Right atrium auricular region (tissue), 2 donors: ENCODE measurements around the gene DGKG. TPM values are rescaled to one million over a fixed set of nuclear protein-coding genes. Genes with fewer than 3 reads are reported as not detected.

Experiments
- DNase-seq: peaks from one replicate; pipeline ENCODE4 v3.0.0-alpha.2; 2019; ENCODE audit warnings: low spot score
- H3K27ac ChIP-seq, 2 donors: fragments of 200-600 bp; sonication (generic); 1 replicate in 1 of 2; 2 replicates in 1 of 2; pipeline ENCODE4 v1.5.1; 2016 to 2019
- H3K27me3 ChIP-seq, 2 donors: fragments of 200-600 bp; sonication (generic); one replicate each; pipeline versions ENCODE4 v1.5.1 to v1.6.0; 2017 to 2019
- H3K36me3 ChIP-seq: fragments of 200-600 bp; sonication (generic); one replicate; pipeline ENCODE4 v1.5.1; 2016
- H3K4me1 ChIP-seq, 2 donors: fragments of 200-600 bp; sonication (generic); one replicate each; pipeline versions ENCODE4 v1.5.1 to v1.6.0; 2017 to 2019
- H3K4me3 ChIP-seq, 2 donors: fragments of 200-600 bp; sonication (generic); 1 replicate in 1 of 2; 2 replicates in 1 of 2; pipeline ENCODE4 v1.5.1; 2017 to 2019; ENCODE audit warnings: mild to moderate bottlenecking in 1 of 2, moderate library complexity in 1 of 2
- H3K9me3 ChIP-seq, 2 donors: fragments of 200-600 bp; sonication (generic); one replicate each; pipeline ENCODE4 v1.5.1; 2019
- total RNA-seq, 2 donors: library from RNA; depleted of rRNA; stranded (reverse); fragments of >200 nt; gene quantifications; one replicate each; pipeline ENCODE4 v1.1.0, GENCODE V29; 2016
- TF ChIP-seq, protein P1 (sequence below), 2 donors: fragments of 200-600 bp; sonication (generic); IDR thresholded peaks; one replicate each; pipeline ENCODE4 v1.5.1; 2019; ENCODE audit warnings: antibody characterized with exemption in 2 of 2

Gene DGKG
- total RNA-seq, 2 donors from 2014 or later = 25.1 to 27.4 TPM

DNA sequence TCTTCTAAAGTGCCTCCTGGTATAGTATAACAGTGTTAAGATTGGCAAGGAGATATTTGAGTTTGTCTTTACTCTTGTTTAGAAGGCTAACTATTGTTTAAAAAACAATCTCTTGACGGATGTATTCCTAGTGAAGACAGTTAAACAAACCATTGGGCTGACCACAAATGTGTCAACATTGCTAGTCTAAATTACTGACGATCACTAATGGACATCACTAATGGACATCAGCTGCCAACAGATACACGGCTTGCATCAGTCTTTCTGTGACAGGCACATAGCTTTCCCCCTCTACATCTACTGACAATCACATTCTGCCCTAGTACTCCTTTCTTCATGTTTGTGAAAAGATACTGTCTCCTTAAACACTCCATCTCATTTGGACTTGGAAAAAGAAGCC, 196.0 kb downstream of the DGKG start:
- H3K4me1 ChIP-seq = no peaks in the 10 kb centered on the region
- TF ChIP-seq, protein P1, sequence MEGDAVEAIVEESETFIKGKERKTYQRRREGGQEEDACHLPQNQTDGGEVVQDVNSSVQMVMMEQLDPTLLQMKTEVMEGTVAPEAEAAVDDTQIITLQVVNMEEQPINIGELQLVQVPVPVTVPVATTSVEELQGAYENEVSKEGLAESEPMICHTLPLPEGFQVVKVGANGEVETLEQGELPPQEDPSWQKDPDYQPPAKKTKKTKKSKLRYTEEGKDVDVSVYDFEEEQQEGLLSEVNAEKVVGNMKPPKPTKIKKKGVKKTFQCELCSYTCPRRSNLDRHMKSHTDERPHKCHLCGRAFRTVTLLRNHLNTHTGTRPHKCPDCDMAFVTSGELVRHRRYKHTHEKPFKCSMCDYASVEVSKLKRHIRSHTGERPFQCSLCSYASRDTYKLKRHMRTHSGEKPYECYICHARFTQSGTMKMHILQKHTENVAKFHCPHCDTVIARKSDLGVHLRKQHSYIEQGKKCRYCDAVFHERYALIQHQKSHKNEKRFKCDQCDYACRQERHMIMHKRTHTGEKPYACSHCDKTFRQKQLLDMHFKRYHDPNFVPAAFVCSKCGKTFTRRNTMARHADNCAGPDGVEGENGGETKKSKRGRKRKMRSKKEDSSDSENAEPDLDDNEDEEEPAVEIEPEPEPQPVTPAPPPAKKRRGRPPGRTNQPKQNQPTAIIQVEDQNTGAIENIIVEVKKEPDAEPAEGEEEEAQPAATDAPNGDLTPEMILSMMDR (IDR thresholded peaks at IDR 0.05) = no peak
- H3K9me3 ChIP-seq = no peaks in the 10 kb centered on the region
- H3K36me3 ChIP-seq = no peaks in the 10 kb centered on the region
- no peak overlapping the region for H3K4me3 ChIP-seq
- no peak overlapping the region for H3K27ac ChIP-seq
- no peaks in the 10 kb centered on the region for H3K27me3 ChIP-seq
- DNase-seq = no peak

GRCh38 chr3:186165331-186165730, 196.7 kb downstream of the DGKG start:
- Histone ChIP-seq H3K36me3 (no peaks in the 10 kb centered on the region), H3K4me3 (no peak overlapping the region), H3K27me3 (no peaks in the 10 kb centered on the region), H3K9me3 (no peaks in the 10 kb centered on the region), H3K4me1 (no peaks in the 10 kb centered on the region), H3K27ac (no peak overlapping the region)
- TF ChIP-seq, protein P1 (IDR thresholded peaks at IDR 0.05) = no peak
- DNase-seq = no peak

DNA sequence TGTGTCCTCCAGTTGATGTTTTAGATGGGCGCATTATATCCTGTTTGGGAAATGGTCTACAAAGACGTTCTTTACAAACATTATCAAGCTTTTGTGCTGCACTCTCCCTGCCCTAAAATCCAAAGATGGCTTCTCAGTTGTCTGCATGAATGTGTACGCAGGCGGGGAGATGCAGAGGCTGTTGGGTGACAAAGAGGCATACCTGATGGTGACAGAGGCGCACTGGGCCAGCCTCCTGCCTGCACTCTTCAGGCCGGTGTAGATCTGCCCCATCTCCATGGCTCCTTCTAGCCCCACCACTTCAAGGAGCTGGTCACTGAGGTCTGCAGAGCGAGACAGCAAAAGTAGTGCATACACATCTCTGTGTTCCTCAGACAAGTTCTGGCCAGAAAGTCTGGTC, 197.3 kb downstream of the DGKG start:
- Histone ChIP-seq H3K4me1 (no peaks in the 10 kb centered on the region), H3K36me3 (no peaks in the 10 kb centered on the region), H3K27me3 (no peaks in the 10 kb centered on the region), H3K9me3 (no peaks in the 10 kb centered on the region), H3K4me3 (no peak overlapping the region), H3K27ac (no peak overlapping the region)
- TF ChIP-seq, protein P1 (IDR thresholded peaks at IDR 0.05) = no peak
- no peak for DNase-seq

DNA sequence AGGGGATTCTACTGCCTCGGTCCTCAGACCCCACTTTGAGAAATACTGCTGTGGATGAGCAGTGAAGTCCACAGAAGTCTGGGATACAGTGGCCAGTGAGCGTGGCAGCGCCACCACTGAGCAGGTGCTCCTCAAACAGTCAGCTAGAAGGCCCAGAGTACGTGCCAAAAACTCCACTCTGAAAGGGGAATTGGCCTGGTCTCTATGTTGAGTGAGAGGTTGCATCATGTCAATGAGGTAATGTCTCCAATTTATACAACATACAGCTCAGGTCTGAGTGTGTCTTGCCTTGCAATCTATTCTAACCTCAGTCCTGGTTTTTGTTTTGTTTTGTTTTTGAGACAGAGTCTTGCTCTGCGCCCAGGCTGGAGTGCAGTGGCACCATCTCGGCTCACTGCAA, 199.8 kb downstream of the DGKG start:
- Histone ChIP-seq H3K36me3 (no peaks in the 10 kb centered on the region), H3K27me3 (no peaks in the 10 kb centered on the region), H3K4me1 (no peaks in the 10 kb centered on the region), H3K9me3 (no peaks in the 10 kb centered on the region), H3K27ac (no peak overlapping the region), H3K4me3 (no peak overlapping the region)
- DNase-seq = no peak
- TF ChIP-seq, protein P1 (IDR thresholded peaks at IDR 0.05) = no peak

GRCh38 chr3:186160691-186161243, 201.3 kb downstream of the DGKG start:
- no peaks in the 10 kb centered on the region for H3K4me1 ChIP-seq
- H3K9me3 ChIP-seq = no peaks in the 10 kb centered on the region
- TF ChIP-seq, protein P1 (IDR thresholded peaks at IDR 0.05) = no peak
- no peak for DNase-seq
- no peaks in the 10 kb centered on the region for H3K36me3 ChIP-seq
- no peak overlapping the region for H3K27ac ChIP-seq
- H3K4me3 ChIP-seq = no peak overlapping the region
- H3K27me3 ChIP-seq = no peaks in the 10 kb centered on the region

DNA sequence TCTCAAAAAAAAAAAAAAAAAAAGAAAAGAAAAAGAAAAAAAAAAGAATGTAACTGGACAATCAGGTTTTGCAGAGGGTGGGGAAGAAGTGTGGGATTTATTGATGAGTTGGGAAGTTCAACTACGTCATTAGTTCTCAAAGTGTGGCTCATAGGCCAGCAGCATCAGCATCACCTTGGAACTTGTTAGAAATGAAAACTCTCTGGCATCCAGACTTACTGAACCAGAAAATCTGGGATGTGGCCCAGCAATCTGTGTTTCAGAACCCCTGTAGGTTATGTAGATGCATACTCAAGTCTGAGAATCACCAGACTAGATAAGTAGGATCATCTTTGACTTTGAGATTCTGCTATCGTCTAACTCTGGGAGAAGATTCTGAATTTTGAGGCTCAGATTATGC, 207.4 kb downstream of the DGKG start:
- DNase-seq = no peak
- Histone ChIP-seq H3K27ac (no peak overlapping the region), H3K4me3 (no peak overlapping the region), H3K4me1 (no peaks in the 10 kb centered on the region), H3K9me3 (no peaks in the 10 kb centered on the region), H3K36me3 (no peaks in the 10 kb centered on the region), H3K27me3 (no peaks in the 10 kb centered on the region)
- TF ChIP-seq, protein P1 (IDR thresholded peaks at IDR 0.05) = no peak
